Measurements from ENCODE around the gene PIGC.
"Not testable (repeated sequence)": the region's sequence is repeated elsewhere in the genome, so short reads cannot be mapped to it uniquely, and the experiment has no call there.

Gene PIGC

GRCh38 chr1:172442843-172443565 lies 865 bp downstream of the PIGC start:
- TF ChIP-seq CTCF (IDR thresholded peaks at IDR 0.05; ENCODE audit: control insufficient read depth, extremely low read depth, insufficient read depth) = no peak
- peak overlapping the region; percentile 90 for H3K4me3 ChIP-seq (ENCODE audit: low read depth, low read length)
- no peak for DNase-seq (ENCODE audit: low read depth)

DNA sequence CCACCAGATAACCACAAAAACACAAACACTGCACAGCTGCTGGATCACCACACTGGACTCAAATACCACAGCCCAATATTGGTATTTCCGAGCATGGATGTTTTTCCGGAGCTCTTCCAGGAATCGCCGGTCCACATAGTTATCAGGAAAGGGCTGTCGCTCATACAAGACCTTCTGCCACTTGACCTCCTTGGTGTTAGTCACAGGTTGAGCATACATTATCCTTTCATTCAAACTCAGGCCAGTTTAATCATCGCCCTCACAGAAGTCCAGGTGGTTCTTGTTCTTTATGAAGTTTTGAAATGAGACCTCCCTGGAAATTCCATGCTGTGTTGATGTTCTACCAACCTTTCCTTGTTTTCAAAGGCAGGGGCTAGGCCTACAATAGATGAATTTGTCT lies 1.5 kb downstream of the PIGC start:
- no peak overlapping the region for H3K4me3 ChIP-seq (ENCODE audit: low read depth, low read length)
- TF ChIP-seq CTCF (IDR thresholded peaks at IDR 0.05; ENCODE audit: control insufficient read depth, extremely low read depth, insufficient read depth) = no peak

GRCh38 chr1:172437183-172437582 lies 6.7 kb downstream of the PIGC start:
- not testable (repeated sequence) for DNase-seq (ENCODE audit: low read depth); H3K4me3 ChIP-seq (ENCODE audit: low read depth, low read length)

More for the DNA sequence above, 1.5 kb downstream of the PIGC start:
- no peak for DNase-seq (ENCODE audit: low read depth)

DNA sequence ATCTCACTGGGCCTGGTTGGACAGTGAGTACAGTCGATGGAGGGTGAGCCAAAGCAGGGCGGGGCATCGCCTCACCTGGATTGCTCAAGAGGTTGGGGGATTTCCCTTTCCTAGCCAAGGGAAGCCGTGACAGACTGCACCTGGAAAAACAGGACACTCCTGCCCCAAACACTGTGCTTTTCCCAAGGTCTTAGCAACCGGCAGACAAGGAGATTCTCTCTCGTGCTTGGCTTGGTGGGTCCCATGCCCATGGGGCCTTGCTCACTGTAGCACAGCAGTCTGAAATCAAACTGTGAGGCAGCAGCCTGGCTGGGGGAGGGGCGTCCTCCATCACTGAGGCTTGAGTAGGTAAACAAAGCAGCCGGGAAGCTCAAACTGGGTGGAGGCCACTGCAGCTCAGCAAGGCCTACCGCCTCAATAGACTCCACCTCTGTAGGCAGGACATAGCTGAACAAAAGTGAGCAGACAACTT lies 12.1 kb downstream of the PIGC start:
- H3K4me3 ChIP-seq (ENCODE audit: low read depth, low read length) = peak overlapping the region; percentile 24
- no peak for TF ChIP-seq CTCF (IDR thresholded peaks at IDR 0.05; ENCODE audit: control insufficient read depth, extremely low read depth, insufficient read depth)
- DNase-seq (ENCODE audit: low read depth) = peak; percentile 69

DNA sequence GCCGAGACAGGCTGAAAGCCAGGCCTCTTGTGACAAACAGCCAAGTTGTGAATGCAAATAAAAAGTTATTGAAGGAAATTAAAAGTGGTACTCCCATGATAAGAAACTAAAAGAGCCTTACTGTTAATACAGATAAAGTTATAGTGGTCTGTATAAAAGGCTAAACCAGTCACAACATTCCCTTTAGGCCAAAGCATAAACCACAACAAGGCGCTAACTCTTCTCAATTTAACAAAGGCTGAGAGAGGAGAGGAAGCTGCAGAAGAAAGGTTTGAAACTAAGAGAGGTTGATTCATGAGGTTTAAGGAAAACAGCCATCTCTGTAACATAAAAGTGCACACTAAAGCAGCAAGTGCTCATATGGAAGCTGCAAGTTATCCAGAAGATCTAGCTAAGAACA lies 12.7 kb downstream of the PIGC start:
- TF ChIP-seq CTCF (IDR thresholded peaks at IDR 0.05; ENCODE audit: control insufficient read depth, extremely low read depth, insufficient read depth) = no peak
- no peak for DNase-seq (ENCODE audit: low read depth)
- H3K4me3 ChIP-seq (ENCODE audit: low read depth, low read length) = no peak overlapping the region

DNA sequence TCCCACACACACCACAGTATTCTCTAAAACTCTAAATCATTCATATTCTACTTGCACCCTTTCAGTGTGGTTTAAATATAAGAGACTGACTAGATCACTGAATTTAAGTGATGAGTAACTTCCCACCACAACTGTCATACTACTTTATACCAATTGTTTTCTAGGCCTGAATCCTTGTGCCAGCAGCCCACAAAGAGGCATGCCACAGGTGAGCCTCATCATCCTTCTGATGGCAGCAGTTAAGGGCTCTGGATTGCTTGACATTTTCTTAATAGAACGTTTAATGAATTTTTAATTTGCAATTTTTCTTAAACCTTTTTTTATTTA lies 13.8 kb downstream of the PIGC start:
- no peak overlapping the region for H3K4me3 ChIP-seq (ENCODE audit: low read depth, low read length)
- DNase-seq (ENCODE audit: low read depth) = no peak
- TF ChIP-seq CTCF (IDR thresholded peaks at IDR 0.05; ENCODE audit: control insufficient read depth, extremely low read depth, insufficient read depth) = no peak

DNA sequence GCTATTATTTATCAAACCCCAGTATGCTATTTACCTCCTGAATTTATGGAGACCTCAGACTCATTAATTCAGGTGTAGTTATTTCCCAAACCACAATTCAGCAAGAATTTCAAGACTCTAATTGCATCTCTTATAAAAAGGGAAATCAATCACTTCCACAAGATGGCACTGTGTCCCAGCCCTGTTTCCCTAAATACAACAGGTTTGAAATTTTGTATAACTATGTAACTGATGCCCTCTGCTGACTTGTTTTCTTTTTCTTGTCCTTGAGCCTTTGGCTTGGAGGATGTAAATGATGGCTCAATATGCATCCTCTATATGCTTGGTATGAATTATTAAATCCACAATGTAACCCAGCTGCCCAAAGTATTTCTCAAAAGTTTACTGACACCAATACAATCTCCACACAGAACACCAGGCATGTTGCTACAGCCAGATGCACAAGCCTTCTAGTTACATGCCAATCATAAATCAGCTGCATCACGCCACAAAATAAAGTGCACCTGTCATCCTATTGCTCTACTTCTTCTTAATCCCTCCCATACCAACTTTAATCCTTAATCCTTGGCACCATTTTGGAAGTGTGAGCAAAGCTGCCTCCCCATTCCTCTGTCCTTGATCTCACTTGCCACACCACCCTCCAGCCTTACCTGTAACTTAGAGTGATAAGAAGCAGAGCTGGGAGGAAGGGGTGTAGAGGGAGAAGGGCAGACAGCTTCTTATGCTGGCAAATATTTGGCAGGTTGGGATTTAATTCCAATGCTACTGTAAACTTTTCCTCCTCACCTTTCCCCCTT lies 14.3 kb downstream of the PIGC start:
- DNase-seq (ENCODE audit: low read depth) = peak; percentile 81
- no peak overlapping the region for H3K4me3 ChIP-seq (ENCODE audit: low read depth, low read length)
- peak; percentile 85 for TF ChIP-seq CTCF (IDR thresholded peaks at IDR 0.05; ENCODE audit: control insufficient read depth, extremely low read depth, insufficient read depth)

Measured in LNCaP clone FGC (cell line).